Measurements from ENCODE around the gene NFIA. TPM values are rescaled to one million over a fixed set of nuclear protein-coding genes. Genes with fewer than 3 reads are reported as not detected.

NFIA gene
- total and polyA plus RNA-seq, 2 donors (not counting 1 experiment from before 2014, with no cell fraction given) = 0.28 to 0.54 TPM

DNA sequence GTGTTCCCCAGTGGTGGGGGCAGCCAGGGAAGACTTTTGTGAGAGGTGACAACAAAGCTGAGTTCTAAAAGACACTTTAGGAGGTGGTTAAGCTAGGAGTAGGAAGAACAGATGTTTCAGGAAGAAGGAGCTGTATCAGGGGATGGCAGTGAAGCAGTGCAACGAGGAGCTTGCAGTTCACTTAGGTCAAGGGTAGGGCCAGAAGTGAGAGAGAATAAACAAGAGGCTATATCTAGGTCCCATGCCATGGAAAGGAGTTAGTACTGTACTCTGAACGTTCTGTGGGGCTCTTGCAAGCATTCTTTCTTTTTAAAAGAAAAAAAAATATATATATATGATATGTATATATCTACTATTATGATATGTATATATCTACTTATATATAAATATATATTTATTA is 244.4 kb downstream of the NFIA start:
- no peaks in the 10 kb centered on the region for H3K9me3 Mint-ChIP-seq (ENCODE audit: insufficient read depth)
- no peak overlapping the region for H3K4me3 Mint-ChIP-seq
- TF ChIP-seq, protein P1, sequence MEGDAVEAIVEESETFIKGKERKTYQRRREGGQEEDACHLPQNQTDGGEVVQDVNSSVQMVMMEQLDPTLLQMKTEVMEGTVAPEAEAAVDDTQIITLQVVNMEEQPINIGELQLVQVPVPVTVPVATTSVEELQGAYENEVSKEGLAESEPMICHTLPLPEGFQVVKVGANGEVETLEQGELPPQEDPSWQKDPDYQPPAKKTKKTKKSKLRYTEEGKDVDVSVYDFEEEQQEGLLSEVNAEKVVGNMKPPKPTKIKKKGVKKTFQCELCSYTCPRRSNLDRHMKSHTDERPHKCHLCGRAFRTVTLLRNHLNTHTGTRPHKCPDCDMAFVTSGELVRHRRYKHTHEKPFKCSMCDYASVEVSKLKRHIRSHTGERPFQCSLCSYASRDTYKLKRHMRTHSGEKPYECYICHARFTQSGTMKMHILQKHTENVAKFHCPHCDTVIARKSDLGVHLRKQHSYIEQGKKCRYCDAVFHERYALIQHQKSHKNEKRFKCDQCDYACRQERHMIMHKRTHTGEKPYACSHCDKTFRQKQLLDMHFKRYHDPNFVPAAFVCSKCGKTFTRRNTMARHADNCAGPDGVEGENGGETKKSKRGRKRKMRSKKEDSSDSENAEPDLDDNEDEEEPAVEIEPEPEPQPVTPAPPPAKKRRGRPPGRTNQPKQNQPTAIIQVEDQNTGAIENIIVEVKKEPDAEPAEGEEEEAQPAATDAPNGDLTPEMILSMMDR (IDR thresholded peaks at IDR 0.05) = no peak
- TF ChIP-seq EZH2 (IDR thresholded peaks at IDR 0.05; ENCODE audit: borderline replicate concordance, insufficient read depth, low read depth, low read length, poor library complexity, severe bottlenecking) = no peak
- Histone ChIP-seq H3K9me3 (ENCODE audit: control extremely low read depth in 1 of 3, control insufficient read depth in 2 of 3, insufficient read depth in 1 of 3, low read length in 2 of 3) (no peaks in the 10 kb centered on the region), H3K36me3 (replicated peaks in 1 of 2; ENCODE audit: control extremely low read depth in 1 of 2, control insufficient read depth in 1 of 2, extremely low read depth in 1 of 2, insufficient read depth in 2 of 2, low read length in 1 of 2) (no peaks in the 10 kb centered on the region), H3K27ac (ENCODE audit: low read length in 2 of 2) (no peak overlapping the region), H4K20me1 (ENCODE audit: control insufficient read depth, insufficient read depth, low read length, poor library complexity, severe bottlenecking) (no peaks in the 10 kb centered on the region), H3K9ac (ENCODE audit: low read length) (no peak overlapping the region), H3K4me2 (replicated peaks; ENCODE audit: low read depth, low read length, poor library complexity, severe bottlenecking) (no peak overlapping the region), H3K27me3 (replicated peaks in 1 of 4; ENCODE audit: control extremely low read depth in 1 of 4, control insufficient read depth in 3 of 4, insufficient read depth in 4 of 4, low read length in 3 of 4) (no peaks in the 10 kb centered on the region), H2AFZ (ENCODE audit: insufficient read depth, low read depth, low read length, poor library complexity, severe bottlenecking) (no peak overlapping the region), H3K4me1 (ENCODE audit: control insufficient read depth in 2 of 2, insufficient read depth in 2 of 2, low read length in 2 of 2) (no peaks in the 10 kb centered on the region), H3K4me3 (ENCODE audit: control extremely low read depth in 1 of 5, extremely low read depth in 1 of 5, insufficient read depth in 1 of 5, low read depth in 2 of 5, low read length in 4 of 5) (no peak overlapping the region), H3K79me2 (ENCODE audit: control insufficient read depth, insufficient read depth, low read length) (no peaks in the 10 kb centered on the region)
- DNase-seq = no peak
- intact Hi-C loops (cut with micrococcal nuclease) = no loop called here
- POLR2A ChIA-PET = no interaction called here
- CTCF ChIA-PET = no interaction called here
- no CpG with 5 or more reads among the region's 2 CpGs for WGBS (ENCODE audit: insufficient coverage)
- no peak overlapping the region for H3K27ac Mint-ChIP-seq
- no peaks in the 10 kb centered on the region for H3K4me1 Mint-ChIP-seq
- peaks cover 14% of the 10 kb centered on the region for H3K27me3 Mint-ChIP-seq
- ATAC-seq (ENCODE audit: low read depth) = no peak

DNA sequence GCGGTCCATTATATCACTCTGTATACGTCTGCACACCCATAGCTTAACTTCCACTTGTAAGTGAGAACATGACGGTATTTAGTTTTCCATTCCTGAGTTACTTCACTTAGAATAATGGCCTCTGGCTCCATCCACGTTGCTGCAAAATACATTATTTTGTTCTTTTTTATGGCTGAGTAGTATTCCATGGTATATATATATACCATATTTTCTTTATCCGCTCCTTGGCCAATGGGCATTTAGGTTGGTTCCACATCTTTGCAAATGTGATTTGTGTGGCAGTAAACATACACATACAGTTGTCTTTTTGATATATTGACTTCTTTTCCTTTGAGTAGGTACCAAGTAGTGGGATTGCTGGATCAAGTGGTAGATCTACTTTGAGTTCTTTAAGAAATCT is 245.1 kb downstream of the NFIA start:
- Histone ChIP-seq H4K20me1 (ENCODE audit: control insufficient read depth, insufficient read depth, low read length, poor library complexity, severe bottlenecking) (no peaks in the 10 kb centered on the region), H3K4me3 (ENCODE audit: control extremely low read depth in 1 of 5, extremely low read depth in 1 of 5, insufficient read depth in 1 of 5, low read depth in 2 of 5, low read length in 4 of 5) (no peak overlapping the region), H3K27ac (ENCODE audit: low read length in 2 of 2) (no peak overlapping the region), H3K36me3 (replicated peaks in 1 of 2; ENCODE audit: control extremely low read depth in 1 of 2, control insufficient read depth in 1 of 2, extremely low read depth in 1 of 2, insufficient read depth in 2 of 2, low read length in 1 of 2) (no peaks in the 10 kb centered on the region), H3K4me1 (ENCODE audit: control insufficient read depth in 2 of 2, insufficient read depth in 2 of 2, low read length in 2 of 2) (no peaks in the 10 kb centered on the region), H3K9ac (ENCODE audit: low read length) (no peak overlapping the region), H2AFZ (ENCODE audit: insufficient read depth, low read depth, low read length, poor library complexity, severe bottlenecking) (no peak overlapping the region), H3K79me2 (ENCODE audit: control insufficient read depth, insufficient read depth, low read length) (no peaks in the 10 kb centered on the region), H3K4me2 (replicated peaks; ENCODE audit: low read depth, low read length, poor library complexity, severe bottlenecking) (no peak overlapping the region), H3K9me3 (ENCODE audit: control extremely low read depth in 1 of 3, control insufficient read depth in 2 of 3, insufficient read depth in 1 of 3, low read length in 2 of 3) (no peaks in the 10 kb centered on the region), H3K27me3 (replicated peaks in 1 of 4; ENCODE audit: control extremely low read depth in 1 of 4, control insufficient read depth in 3 of 4, insufficient read depth in 4 of 4, low read length in 3 of 4) (no peaks in the 10 kb centered on the region)
- Mint-ChIP-seq H3K4me1 (no peaks in the 10 kb centered on the region), H3K4me3 (no peak overlapping the region), H3K27me3 (peaks cover 14% of the 10 kb centered on the region), H3K9me3 (ENCODE audit: insufficient read depth) (no peaks in the 10 kb centered on the region), H3K27ac (no peak overlapping the region)
- ATAC-seq (ENCODE audit: low read depth) = no peak
- TF ChIP-seq, protein P1 (IDR thresholded peaks at IDR 0.05) = no peak
- no peak for TF ChIP-seq EZH2 (IDR thresholded peaks at IDR 0.05; ENCODE audit: borderline replicate concordance, insufficient read depth, low read depth, low read length, poor library complexity, severe bottlenecking)
- ChIA-PET POLR2A (no interaction called here), CTCF (no interaction called here)
- intact Hi-C loops (cut with micrococcal nuclease) = no loop called here
- 100% methylated on average over 2 of the region's 5 CpGs for WGBS (ENCODE audit: insufficient coverage)
- no peak for DNase-seq

Data from B cell (primary cell).